GM18508 (cell line): Measurements from ENCODE around the gene OGFOD3.
"Not testable (repeated sequence)": the region's sequence is repeated elsewhere in the genome, so short reads cannot be mapped to it uniquely, and the experiment has no call there.

Source experiments
- ATAC-seq: cut with Tn5 transposase; IDR thresholded peaks from one replicate; pipeline ENCODE4 v1.9.1; 2021; ENCODE audit warnings: moderate number of reproducible peaks; ENCODE audit not compliant: insufficient read depth, unreplicated experiment

The OGFOD3 gene

GRCh38 chr17:82377924-82378740, 40.3 kb downstream of the OGFOD3 start:
- ATAC-seq: no peak

- not testable (repeated sequence) for ATAC-seq
Observed at GRCh38 chr17:82377294-82377693, 41.1 kb downstream of the OGFOD3 start.

- ATAC-seq: no peak
Observed at GRCh38 chr17:82376042-82376730, 42.2 kb downstream of the OGFOD3 start.

- ATAC-seq: no peak
Observed at GRCh38 chr17:82375359-82376041, 42.9 kb downstream of the OGFOD3 start.

- no peak for ATAC-seq
Observed at GRCh38 chr17:82374626-82375331, 43.6 kb downstream of the OGFOD3 start.

GRCh38 chr17:82373731-82374625, 44.4 kb downstream of the OGFOD3 start:
- no peak for ATAC-seq

- not testable (repeated sequence) for ATAC-seq
Observed at GRCh38 chr17:82373072-82373452, 45.3 kb downstream of the OGFOD3 start.

- ATAC-seq: no peak
Observed at GRCh38 chr17:82372249-82373071, 45.9 kb downstream of the OGFOD3 start.

- ATAC-seq: no peak
Observed at GRCh38 chr17:82371333-82372248, 46.8 kb downstream of the OGFOD3 start, which contains the start of gene UTS2R. TSS of gene UTS2R (plus strand) at chr17:82371765. CDS start at chr17:82374325, 2,560 bp downstream.

- ATAC-seq: no peak
Observed at GRCh38 chr17:82370471-82371332, 47.7 kb downstream of the OGFOD3 start.

GRCh38 chr17:82369211-82369610, 49.2 kb downstream of the OGFOD3 start:
- no peak for ATAC-seq

GRCh38 chr17:82367724-82368524, 50.5 kb downstream of the OGFOD3 start:
- no peak for ATAC-seq

- no peak for ATAC-seq
Observed at GRCh38 chr17:82366749-82367148, 51.6 kb downstream of the OGFOD3 start.

- ATAC-seq: no peak
Observed at GRCh38 chr17:82365606-82366295, 52.6 kb downstream of the OGFOD3 start.

GRCh38 chr17:82361885-82362633, 56.3 kb downstream of the OGFOD3 start:
- ATAC-seq: no peak
